Upper lobe of right lung (tissue), 1 donor: ENCODE results near the gene CKB. TPM values are rescaled to one million over a fixed set of nuclear protein-coding genes. Genes with fewer than 3 reads are reported as not detected.

Experiments used
- ATAC-seq: fragments of 200-7000 bp; cut with Tn5 transposase; one replicate; pipeline ENCODE4 v1.9.1; 2020; ENCODE audit warnings: mild to moderate bottlenecking, moderate library complexity
- DNase-seq: peaks from one replicate; pipeline ENCODE4 v3.0.0-alpha.2; 2020
- H3K27ac ChIP-seq: fragments of 200-600 bp; one replicate; pipeline ENCODE4 v1.8.0; 2022
- H3K27me3 ChIP-seq: fragments of 200-600 bp; one replicate; pipeline ENCODE4 v1.8.0; 2022; ENCODE audit warnings: mild to moderate bottlenecking
- H3K36me3 ChIP-seq: fragments of 200-600 bp; one replicate; pipeline ENCODE4 v1.8.0; 2022
- H3K4me1 ChIP-seq: fragments of 200-600 bp; one replicate; pipeline ENCODE4 v1.8.0; 2022
- H3K4me3 ChIP-seq: fragments of 200-600 bp; one replicate; pipeline ENCODE4 v1.8.0; 2022; ENCODE audit warnings: mild to moderate bottlenecking
- H3K9me3 ChIP-seq: fragments of 200-600 bp; one replicate; pipeline ENCODE4 v1.8.0; 2022
- intact Hi-C: fragments of 100-400 bp; cut with DNase I; formaldehyde crosslinking; loops from one replicate; pipeline ENCODE4 v1.11.0; 2022
- total RNA-seq: library from RNA; stranded (reverse); fragmentation: NEBNext Ultra II Directional; extraction: Animal tissue kit (Norgen Biotek cat#: 25700); gene quantifications from one replicate; pipeline ENCODE4 v1.2.1, GENCODE V29; 2021
- TF ChIP-seq, protein P1 (sequence below): fragments of 200-600 bp; IDR thresholded peaks from one replicate; pipeline ENCODE4 v1.8.0; 2022; ENCODE audit warnings: antibody characterized with exemption
- donor health status: DM: no; HTN: yes; CAD: no; lungs with severe emphysema.

The CKB gene
- total RNA-seq, 1 donor from 2014 or later = 148 TPM

GRCh38 chr14:103472939-103473338 is 49.7 kb downstream of the CKB start:
- Histone ChIP-seq H3K9me3 (no peaks in the 10 kb centered on the region), H3K27me3 (no peaks in the 10 kb centered on the region), H3K4me3 (no peak overlapping the region), H3K27ac (no peak overlapping the region), H3K4me1 (no peaks in the 10 kb centered on the region), H3K36me3 (peaks cover 99% of the 10 kb centered on the region)
- TF ChIP-seq, protein P1, sequence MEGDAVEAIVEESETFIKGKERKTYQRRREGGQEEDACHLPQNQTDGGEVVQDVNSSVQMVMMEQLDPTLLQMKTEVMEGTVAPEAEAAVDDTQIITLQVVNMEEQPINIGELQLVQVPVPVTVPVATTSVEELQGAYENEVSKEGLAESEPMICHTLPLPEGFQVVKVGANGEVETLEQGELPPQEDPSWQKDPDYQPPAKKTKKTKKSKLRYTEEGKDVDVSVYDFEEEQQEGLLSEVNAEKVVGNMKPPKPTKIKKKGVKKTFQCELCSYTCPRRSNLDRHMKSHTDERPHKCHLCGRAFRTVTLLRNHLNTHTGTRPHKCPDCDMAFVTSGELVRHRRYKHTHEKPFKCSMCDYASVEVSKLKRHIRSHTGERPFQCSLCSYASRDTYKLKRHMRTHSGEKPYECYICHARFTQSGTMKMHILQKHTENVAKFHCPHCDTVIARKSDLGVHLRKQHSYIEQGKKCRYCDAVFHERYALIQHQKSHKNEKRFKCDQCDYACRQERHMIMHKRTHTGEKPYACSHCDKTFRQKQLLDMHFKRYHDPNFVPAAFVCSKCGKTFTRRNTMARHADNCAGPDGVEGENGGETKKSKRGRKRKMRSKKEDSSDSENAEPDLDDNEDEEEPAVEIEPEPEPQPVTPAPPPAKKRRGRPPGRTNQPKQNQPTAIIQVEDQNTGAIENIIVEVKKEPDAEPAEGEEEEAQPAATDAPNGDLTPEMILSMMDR = no peak
- intact Hi-C loops = no loop called here
- ATAC-seq (no peak), DNase-seq (no peak)

Other genes with a start within 250 kb of the CKB start
- gene EIF5, start 188.6 kb downstream of the CKB start, total RNA-seq = 245 TPM
- gene MARK3, start 137.4 kb downstream of the CKB start, total RNA-seq = 105 TPM
- 11.6 TPM for gene TRMT61A, start 6.4 kb upstream of the CKB start, total RNA-seq
- 33.0 TPM for gene BAG5, start 39.8 kb upstream of the CKB start, total RNA-seq
- 29.7 TPM for gene COA8, start 40.1 kb upstream of the CKB start, total RNA-seq
- 172 TPM for gene KLC1, start 106.4 kb upstream of the CKB start, total RNA-seq
- gene XRCC3, start 192.6 kb upstream of the CKB start, total RNA-seq = 5.6 TPM
- 61.3 TPM for gene ZFYVE21, start 193.0 kb upstream of the CKB start, total RNA-seq